Left ventricle myocardium superior (tissue), 1 donor: Measurements from ENCODE around the gene CAMK1. TPM values are rescaled to one million over a fixed set of nuclear protein-coding genes. Genes with fewer than 3 reads are reported as not detected.
"Not testable (repeated sequence)": the region's sequence is repeated elsewhere in the genome, so short reads cannot be mapped to it uniquely, and the experiment has no call there.

Source experiments
- ATAC-seq: fragments of 200-7000 bp; cut with Tn5 transposase; one replicate; pipeline ENCODE4 v1.9.1; 2020; ENCODE audit warnings: mild to moderate bottlenecking, moderate library complexity
- DNase-seq: peaks from one replicate; pipeline ENCODE4 v3.0.0-alpha.2; 2020
- intact Hi-C: fragments of 100-400 bp; cut with micrococcal nuclease; formaldehyde crosslinking; loops from one replicate; pipeline ENCODE4 v1.11.0; 2022
- total RNA-seq: library from RNA; stranded (reverse); fragmentation: NEBNext Ultra II Directional; extraction: Animal tissue kit (Norgen Biotek cat#: 25700); gene quantifications from one replicate; pipeline ENCODE4 v1.2.1, GENCODE V29; 2021
- donor health status: DM: no; HTN: yes; CAD: no; lungs with severe emphysema.

The CAMK1 gene
- total RNA-seq, 1 donor from 2014 or later: 11.7 TPM

DNA sequence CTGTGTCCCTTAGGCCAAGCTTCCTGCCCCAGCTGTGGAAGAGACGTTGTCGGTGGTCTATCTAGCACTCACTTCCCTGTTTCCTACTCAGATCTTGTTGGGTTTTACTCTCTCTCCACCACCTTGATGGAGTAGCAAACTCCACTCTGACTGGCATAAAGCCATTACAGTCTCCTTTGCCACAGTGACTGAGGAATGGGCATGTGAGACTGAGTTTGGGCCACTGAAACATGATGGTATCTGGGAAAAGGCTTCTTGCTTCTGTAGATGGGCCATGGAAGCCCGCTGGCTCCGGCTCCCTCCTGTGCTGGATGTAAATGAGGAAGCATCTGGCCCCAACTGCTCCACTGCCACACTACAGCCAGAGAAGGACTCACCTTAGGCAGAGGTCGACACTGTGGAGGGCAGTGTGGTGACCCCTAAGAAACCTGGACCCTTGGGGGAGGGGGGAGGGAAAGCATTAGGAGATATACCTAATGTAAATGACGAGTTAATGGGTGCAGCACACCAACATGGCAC lies 9.4 kb upstream of the CAMK1 start:
- intact Hi-C loops: no loop called here
- no peak for ATAC-seq
- no peak for DNase-seq

DNA sequence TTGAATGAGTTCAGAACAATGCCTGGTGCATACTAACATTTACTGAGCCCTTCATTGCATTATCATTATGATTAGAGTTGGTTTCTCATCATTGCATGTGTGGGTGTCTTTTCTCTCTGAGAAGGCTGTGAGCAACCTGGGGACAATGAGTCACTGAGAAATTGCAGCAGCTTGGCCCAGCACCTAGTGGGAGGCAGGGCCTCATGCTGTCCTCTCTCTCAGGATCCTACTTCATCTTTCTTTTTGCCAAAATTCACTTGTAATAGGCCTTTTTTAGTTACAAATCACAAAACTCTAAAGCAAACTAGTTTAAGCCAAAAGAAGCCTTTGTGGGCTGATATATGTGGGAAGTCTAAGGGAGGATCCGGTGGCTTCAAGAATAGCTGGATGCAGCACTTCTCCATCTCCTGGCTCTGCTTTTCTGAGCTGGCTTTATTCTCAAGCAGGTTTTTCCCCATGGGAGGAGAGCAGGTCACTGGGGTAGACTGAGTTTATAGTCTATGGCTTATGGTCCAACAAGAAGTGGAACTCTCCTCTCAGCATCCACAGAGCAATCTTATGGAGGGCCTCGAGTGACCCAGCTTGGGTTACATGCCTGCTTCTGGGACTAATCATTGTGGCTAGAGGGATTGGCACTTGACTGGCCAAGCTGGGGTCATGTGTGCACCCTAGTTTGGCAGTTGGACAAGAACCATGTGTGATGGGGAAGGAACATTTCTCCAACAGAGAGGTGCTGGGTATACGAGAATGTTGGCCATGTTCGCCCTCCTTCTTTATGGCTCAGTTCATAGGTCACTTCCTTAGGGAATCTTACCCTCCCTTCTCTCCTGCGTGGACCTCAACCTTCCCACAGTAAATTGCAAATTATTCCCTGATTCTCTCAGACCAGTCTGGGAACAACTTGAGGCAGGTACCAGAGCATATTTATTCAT lies 8.7 kb upstream of the CAMK1 start:
- intact Hi-C loops: no loop called here

DNA sequence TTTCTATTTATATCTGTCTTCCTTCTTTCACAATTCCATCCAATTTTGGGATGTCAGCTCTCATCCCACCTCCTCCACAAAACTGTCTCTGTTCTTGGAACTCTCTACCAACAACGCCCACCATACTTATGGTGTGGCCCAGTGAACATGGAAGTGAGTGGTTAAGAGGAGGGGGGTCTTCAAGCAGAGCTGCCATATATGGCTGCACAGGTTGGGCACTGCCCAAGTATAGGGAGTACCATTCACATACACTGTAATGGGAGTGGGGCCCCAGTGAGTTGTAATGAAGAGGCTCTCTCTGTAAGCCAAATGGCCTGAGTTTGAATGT lies 7.9 kb upstream of the CAMK1 start:
- ATAC-seq (no peak), DNase-seq (no peak)
- intact Hi-C loops: no loop called here

More for the DNA sequence above, 8.7 kb upstream of the CAMK1 start:
- ATAC-seq (no peak), DNase-seq (no peak)

DNA sequence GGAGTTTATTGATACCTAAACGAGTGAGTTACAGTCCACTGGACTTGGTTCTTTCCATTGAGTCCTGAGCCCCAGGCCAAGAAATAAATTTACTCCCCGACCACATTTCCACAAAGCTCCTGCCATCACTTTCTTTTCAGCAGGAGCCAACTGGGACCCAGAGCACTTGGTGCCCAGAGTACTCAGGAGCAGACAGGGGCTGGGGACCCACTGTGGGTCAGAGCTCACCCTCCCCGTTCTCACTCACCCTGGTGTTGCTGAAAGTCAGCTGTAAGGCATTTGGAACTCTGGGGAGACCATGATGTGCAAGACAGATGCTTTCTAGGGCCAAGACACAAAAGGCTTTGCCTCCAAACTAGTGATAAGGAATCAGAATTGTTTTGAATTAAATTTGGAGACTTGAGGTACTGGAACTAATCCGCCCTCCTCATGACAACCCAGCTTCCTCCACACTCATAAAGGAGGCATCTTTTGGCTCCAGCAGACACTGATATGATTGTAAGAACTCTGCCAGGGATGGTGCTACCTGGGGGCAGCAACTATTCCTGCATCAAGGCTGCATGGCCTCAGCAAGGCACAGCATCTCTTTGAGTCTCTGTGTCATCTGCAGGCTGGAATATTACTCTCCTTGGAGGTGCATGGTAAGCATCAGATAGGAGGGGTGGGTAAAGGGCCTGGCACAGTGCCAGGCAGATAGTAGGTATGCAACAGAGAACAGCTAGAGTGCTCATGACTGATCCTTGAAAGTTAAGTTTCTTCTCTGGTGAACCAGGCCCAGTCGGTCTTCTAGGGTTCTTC lies 7.3 kb upstream of the CAMK1 start:
- intact Hi-C loops: no loop called here
- DNase-seq: no peak

DNA sequence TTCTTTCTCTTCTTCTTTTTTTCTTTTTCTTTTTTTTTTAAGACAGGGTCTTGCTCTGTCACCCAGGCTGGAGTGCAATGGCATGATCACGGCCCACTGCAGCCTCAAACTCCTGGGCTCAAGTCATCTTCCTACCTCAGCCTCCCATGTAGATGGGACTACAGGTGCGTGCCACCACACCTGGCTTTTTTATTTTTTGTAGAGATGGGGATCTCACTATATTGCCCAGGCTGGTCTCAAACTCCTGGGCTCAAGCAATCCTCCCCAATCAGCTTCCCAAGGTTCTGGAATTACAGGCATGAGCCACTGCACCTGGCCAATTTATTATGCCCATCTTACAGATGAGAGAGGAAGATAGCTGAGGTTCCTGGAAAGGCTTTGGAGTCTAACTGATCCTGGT lies 1.3 kb upstream of the CAMK1 start:
- intact Hi-C loops, ATAC-seq, DNase-seq: not testable (repeated sequence)

More for the DNA sequence above, 7.3 kb upstream of the CAMK1 start:
- no peak for ATAC-seq

DNA sequence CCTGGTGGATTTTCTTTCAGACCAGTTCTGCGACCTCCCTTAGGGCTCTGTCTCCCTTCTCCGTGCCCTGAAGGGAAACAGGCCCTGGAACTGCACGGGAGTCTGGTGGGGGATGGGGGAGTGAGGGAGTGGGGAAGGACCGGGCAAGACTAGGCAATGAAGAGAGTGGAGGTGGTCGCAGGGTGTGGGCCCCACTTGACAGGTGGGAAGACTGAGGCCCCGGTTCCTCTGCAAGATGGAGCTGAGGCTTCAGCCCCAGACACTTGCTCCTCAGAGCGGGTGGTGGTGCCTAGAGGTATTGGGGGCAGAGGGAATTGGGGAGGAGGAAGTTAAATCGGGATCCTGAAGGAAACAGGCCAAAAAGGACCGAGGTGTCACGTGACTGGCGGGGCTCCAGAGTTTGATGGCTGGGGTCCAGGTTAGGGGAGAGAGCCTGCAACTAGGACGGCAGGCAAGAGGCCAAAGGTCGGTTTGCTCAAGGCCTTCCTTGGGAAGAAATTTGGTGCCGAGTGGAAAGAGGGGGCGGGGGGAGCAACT lies 597 bp upstream of the CAMK1 start:
- ATAC-seq (peak; percentile 50), DNase-seq (peak; percentile 92)
- intact Hi-C loops: no loop called here

DNA sequence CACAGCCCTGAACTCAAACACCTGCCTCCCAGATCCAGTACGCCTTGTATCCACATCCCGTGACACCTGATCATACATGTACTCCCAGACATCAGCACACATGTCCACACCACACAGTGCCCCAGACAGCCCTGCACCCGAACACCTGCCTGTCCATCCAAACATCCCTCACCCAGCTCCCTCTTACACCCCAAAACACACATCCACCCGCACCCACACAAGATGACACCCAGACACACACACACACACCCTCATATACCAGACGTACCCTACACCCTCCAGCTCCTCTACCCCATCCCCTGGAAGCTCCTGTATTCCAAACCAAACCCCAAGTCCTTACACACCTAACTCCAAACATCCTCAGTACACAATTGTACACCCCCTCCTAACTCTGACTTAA lies 735 bp downstream of the CAMK1 start:
- intact Hi-C loops: no loop called here
- ATAC-seq (peak; percentile 1), DNase-seq (no peak)

DNA sequence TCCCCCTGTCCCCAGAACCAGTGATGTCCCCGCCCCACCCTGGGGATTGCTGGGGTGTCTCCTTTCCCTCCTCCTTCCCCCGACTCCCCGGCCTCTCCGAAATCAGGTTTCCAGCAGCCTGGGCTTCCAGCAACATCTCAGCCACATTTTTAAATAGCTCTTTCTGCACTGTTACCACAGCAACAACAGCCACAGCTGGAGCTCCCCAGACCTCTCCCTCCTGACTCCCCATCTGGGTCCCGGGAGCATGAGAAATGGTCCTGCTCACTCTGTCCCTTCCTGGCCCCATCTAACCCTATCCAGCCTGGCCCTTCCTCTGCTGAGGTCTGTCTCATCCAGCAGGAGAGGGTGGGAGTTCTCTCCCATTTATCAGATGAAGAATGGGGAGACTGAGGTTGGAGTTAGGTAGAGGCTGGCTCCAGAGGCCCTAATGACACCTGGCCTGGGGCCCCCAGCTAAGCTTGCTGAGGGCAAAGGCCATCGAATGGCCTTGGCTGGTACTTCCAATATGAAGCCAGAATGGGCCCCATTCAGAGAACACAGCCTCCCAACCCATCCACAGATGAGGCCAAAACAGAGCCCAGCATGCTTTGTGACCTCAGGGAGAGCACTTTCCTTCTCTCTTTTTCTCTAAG lies 1.5 kb downstream of the CAMK1 start:
- DNase-seq: no peak
- intact Hi-C loops: no loop called here
- ATAC-seq: no peak

DNA sequence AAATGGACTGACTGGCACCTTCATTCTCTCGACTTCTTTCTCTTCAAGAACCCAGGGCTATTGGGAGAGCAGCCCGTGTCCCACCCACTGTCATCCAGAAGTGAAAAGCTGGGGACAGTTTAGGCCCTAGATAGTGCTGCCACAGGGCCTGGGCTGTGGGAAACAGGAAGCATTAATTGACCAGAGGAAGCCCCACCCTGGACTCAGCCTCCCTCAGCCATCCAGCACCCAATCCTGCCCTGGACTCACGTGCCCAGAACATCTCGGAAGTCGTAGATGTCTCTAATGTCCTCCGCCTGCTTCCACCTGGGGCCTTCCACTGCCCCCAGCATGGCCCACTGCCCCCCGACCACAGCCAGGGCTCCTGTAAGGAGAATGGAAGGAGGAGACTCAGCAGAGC lies 2.3 kb downstream of the CAMK1 start:
- DNase-seq (no peak), ATAC-seq (peak; percentile 13)
- intact Hi-C loops: no loop called here

DNA sequence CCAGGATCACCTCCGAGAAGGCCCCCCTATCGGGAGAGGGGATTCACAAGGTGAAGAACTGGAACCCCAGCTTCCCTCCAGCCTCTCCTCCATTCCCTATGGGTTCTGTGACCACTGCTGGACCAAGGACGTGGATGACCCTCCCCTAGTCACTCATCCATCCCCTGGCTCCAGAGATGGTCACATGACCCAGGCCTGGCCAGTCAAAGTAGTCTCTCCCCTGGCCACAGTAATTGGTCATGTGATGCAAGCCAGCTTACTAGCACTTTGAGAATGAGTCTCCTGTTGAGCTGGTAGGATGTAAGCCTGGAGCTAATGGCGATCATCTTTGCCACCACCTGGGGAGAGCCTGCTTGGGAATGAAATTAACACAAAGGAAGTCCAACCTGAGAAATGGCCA lies 3.9 kb downstream of the CAMK1 start:
- no peak for DNase-seq
- no peak for ATAC-seq
- intact Hi-C loops: no loop called here

DNA sequence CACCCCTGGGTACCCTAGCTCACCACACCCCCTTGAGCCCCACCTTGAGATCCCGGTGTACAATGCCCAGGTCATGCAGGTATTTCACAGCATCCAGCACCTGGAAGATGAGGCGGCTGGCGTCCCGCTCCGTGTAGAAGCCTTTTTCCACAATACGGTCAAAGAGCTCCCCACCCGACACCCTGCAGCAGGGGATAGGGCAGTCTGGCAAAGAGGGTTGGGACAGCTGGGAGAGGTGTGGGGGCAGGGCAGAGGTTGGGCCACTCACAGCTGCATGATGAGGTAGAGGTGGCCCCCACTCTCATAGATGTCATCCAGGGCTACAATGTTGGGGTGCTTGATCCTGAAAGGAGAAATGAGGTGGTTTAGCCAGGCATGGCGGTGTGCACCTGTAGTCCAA lies 6.9 kb downstream of the CAMK1 start:
- ATAC-seq (no peak), DNase-seq (no peak)
- intact Hi-C loops: no loop called here

DNA sequence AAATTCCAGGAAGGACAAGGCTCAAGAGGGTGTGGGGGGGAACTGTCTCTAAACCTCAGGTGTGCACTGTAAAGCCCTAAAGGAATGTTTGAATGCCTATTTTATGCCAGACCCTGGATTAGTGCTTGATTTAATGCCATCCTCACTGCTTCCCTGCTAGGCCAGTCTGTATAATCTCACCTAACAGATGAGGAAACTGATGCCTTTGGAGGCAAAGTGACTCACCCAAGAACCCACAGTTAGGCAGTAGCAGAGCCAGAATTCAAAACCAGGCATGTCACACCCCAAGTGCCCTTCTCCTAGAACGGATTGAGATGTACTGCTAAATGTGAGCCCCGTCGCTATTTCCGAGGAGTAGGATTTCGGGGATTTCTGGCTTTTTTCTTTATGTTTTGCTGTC lies 7.8 kb downstream of the CAMK1 start:
- no peak for ATAC-seq
- no peak for DNase-seq

DNA sequence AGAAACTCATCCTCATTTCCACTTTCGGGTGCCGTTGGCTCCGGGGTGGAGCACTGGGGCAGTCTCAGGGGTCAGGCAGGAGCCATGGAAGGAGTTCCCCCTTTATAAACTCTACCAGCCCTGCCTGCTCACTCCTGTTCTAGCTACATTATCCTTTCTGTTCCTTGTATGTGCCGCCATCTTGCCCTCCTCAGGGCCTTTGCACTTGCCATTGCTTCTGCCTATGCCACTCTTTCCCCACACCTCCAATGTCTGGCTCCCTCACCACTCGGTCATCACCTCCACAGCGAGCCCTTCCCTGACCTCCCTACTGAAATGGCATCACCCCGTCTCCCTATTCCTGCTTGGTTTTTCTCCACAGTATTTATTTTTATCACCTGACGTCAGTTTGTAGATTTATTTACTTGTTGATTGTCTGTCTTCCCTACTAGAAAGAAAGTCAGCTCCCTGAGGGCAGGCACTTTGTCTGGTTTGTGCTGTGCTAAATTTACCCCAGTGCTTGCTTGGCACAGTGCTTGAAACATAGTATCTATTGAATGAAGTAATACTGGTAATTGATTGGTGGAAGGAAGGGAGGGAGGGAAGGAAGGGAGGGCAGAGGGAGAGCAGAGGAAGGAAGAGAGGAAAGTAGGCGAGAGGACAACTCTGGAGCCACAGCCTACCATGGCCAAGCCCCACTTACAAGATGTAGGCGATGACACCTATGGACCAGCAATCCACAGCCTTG lies 8.8 kb downstream of the CAMK1 start:
- no peak for ATAC-seq
- no peak for DNase-seq
- intact Hi-C loops: no loop called here

More for the DNA sequence above, 7.8 kb downstream of the CAMK1 start:
- intact Hi-C loops: no loop called here

DNA sequence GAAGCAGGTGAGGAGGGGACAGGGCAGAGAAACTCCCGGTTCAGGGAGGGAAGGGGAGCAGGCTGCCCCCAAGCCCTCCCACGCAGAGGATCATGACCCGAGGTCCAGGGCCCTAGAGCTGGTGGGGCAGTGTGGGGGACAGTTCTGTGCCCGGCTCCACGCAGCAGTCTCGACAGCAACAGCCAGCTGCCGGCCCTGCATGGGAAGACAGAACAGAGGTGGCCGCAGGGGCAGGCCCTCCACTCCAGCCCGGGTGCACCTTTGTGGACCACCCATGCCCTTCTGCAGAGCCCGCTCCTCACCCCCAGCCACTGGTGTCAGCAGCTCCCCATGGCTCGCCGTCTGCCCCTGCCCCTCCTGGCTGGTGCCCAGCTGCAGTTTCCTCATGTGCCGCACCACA lies 12.3 kb downstream of the CAMK1 start:
- ATAC-seq (no peak), DNase-seq (no peak)

DNA sequence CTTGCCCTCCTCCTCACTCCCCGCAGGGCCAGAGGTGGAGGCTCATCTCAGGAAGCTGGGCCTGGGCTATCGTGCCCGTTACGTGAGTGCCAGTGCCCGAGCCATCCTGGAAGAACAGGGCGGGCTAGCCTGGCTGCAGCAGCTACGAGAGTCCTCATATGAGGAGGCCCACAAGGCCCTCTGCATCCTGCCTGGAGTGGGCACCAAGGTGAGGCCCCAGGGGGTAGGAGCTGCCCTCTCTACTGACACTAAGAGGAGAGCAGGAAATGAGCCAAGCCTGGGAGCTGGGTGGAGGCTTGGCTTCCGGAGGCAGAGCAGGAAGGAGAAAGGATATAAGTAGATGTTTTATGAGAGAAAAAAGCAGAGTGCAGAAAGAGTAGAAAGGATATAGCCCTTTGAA lies 15.1 kb downstream of the CAMK1 start:
- no peak for ATAC-seq
- no peak for DNase-seq
- intact Hi-C loops: no loop called here

More for the DNA sequence above, 12.3 kb downstream of the CAMK1 start:
- intact Hi-C loops: no loop called here

DNA sequence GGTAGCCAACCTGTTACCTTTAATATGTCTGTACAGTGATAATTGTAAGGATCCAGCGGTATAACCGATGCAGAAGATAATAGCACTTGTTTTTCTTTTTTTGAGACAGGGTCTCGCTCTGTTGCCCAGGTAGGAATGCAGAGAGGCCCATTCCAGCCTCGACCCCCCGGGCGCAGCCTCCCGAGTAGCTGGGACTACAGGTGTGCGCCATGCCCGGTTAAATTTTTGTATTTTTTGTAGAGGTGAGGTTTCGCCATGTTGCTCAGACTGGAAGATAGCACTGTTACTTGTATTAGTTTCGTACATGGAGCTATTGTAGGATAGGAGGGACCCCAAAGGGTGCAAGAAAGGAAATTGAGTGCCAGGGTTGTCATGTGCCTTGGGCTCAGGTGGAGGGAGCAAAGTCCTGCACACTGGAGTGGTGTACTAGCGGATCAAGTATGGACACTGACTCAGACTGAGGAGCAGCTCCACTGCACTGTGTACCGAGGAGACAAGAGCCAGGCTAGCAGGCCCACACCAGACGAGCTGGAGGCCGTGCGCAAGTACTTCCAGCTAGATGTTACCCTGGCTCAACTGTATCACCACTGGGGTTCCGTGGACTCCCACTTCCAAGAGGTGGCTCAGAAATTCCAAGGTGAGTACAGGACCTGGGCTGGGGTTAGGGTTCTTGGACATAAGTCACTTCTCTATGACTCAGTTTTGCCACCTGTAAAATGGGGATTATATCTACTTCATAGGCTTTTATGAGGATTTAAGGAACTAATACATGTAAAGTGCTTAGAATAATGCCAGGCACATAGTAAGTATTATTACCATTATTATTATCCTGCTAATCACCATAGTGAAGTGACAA lies 19.0 kb downstream of the CAMK1 start:
- no peak for DNase-seq
- no peak for ATAC-seq
- intact Hi-C loops: no loop called here

DNA sequence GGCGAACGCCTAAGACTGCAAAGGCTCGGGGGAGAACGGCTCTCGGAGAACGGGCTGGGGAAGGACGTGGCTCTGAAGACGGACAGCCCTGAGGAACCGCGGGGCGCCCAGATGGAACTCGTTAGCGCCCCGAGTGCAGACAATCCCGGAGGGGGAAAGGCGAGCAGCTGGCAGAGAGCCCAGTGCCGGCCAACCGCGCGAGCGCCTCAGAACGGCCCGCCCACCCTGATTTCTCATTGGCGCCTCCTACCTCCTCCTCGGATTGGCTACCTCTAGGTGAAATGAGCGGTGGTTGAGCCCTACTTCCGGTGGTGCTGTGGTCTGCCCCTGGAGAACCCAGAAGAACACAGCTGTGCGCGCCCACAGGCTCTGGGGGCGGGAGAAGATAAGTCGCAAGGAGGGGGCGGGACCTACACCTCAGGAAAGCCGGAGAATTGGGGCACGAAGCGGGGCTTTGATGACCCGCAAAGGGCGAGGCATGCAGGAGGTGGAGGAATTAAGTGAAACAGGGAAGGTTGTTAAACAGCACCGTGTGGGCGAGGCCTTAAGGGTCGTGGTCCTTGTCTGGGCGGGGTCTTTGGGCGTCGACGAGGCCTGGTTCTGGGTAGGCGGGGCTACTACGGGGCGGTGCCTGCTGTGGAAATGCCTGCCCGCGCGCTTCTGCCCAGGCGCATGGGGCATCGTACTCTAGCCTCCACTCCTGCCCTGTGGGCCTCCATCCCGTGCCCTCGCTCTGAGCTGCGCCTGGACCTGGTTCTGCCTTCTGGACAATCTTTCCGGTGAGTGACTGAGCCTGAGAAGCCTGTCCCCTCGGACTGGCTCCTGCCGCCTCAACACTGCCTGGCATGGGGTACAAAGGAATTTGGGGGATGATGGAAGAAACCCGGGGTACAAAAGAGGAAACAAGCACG lies 19.8 kb downstream of the CAMK1 start, which contains the start of gene OGG1:
Gene OGG1, plus strand, starts transcription at position 308 of the 911 bp plus-strand sequence. Its CDS starts 335 bp downstream, at position 643.
- intact Hi-C loops: no loop called here
- ATAC-seq (peak; percentile 98), DNase-seq (peak; percentile 99)
